ENCODE results near the gene OR52L1.

GRCh38 chr11:6012035-6012668, 25.4 kb upstream of the OR52L1 start:
- TF ChIP-seq POLR2A (IDR thresholded peaks at IDR 0.05; ENCODE audit: low read depth, low read length) (no peak), POLR2AphosphoS5 (IDR thresholded peaks at IDR 0.05; ENCODE audit: low read depth, low read length) (no peak)

All from GM12892 (cell line).